K562 (cell line): ENCODE results near the gene TMEM108. TPM values are rescaled to one million over a fixed set of nuclear protein-coding genes. Genes with fewer than 3 reads are reported as not detected.

ENCODE experiments used
- ATAC-seq: fragments of 200-7000 bp; cut with Tn5 transposase; 3 replicates; pipeline ENCODE4 v1.9.1; 2020; ENCODE audit warnings: moderate library complexity
- BruUV-seq: library from RNA; stranded (reverse); fragments of 400-500 nt; replicated peaks from 2 replicates; lab custom pipeline; 2021; lab: Mats Ljungman, UMichigan
- CTCF ChIA-PET: fragments of 300-600 bp; formaldehyde crosslinking; extraction: SDS; loops from one replicate; lab custom pipeline; 2021; ENCODE audit warnings: low intra/inter-chr PET ratio; lab: Yijun Ruan, JAX
- POLR2A ChIA-PET: fragments of 300-600, 350-650 bp; sonication (Branson Sonifier 250); formaldehyde crosslinking; extraction: SDS; loops from one replicate; lab custom pipeline; 2021; ENCODE audit warnings: antibody characterized with exemption, inconsistent platforms; lab: Yijun Ruan, JAX
- DNase-seq, 4 experiments: peaks; one replicate each; pipeline versions ENCODE4 v3.0.0 to v3.0.0-alpha.2; 2011 to 2018; ENCODE audit warnings: low spot score in 3 of 4, mixed read lengths in 3 of 4; ENCODE audit errors: extremely low read depth in 1 of 4
- FAIRE-seq: peaks from 2 replicates; lab custom pipeline; 2011; peaks lifted over from hg19 to GRCh38; lab: Jason Lieb, UNC
- H2AFZ ChIP-seq: 2 replicates; pipeline ENCODE4 v1.6.0; 2011; ENCODE audit warnings: low read depth, low read length, control low read depth, inconsistent platforms
- H3K27ac ChIP-seq: fragments of 200-600 bp; 3 replicates; pipeline ENCODE4 v1.8.0; 2011; ENCODE audit warnings: low read depth, mild to moderate bottlenecking, control low read depth, inconsistent platforms, low read length, moderate library complexity, mixed read lengths; ENCODE audit errors: extremely low read depth
- H3K27me3 ChIP-seq, 2 experiments: fragments of 300-600 bp in 1 of 2; 2 replicates in 1 of 2; 3 replicates in 1 of 2; pipeline versions ENCODE4 v1.6.0 to v1.8.0; 2011; ENCODE audit warnings: inconsistent platforms in 2 of 2, low read length in 2 of 2, mild to moderate bottlenecking in 1 of 2, mixed read lengths in 1 of 2, moderate library complexity in 1 of 2; ENCODE audit not compliant: control insufficient read depth in 2 of 2, insufficient read depth in 2 of 2
- H3K36me3 ChIP-seq: fragments of 300-600 bp; 3 replicates; pipeline ENCODE4 v1.8.0; 2011; ENCODE audit warnings: mild to moderate bottlenecking, low read length, inconsistent platforms; ENCODE audit not compliant: control insufficient read depth, insufficient read depth
- H3K4me1 ChIP-seq, 2 experiments: fragments of 200-600 bp in 1 of 2; replicated peaks in 1 of 2; 2 replicates in 1 of 2; 3 replicates in 1 of 2; pipeline versions ENCODE4 v1.5.1 to v1.8.0; 2011; ENCODE audit warnings: inconsistent platforms in 2 of 2, low read length in 2 of 2, mild to moderate bottlenecking in 1 of 2, mixed read lengths in 1 of 2, moderate library complexity in 1 of 2; ENCODE audit not compliant: control insufficient read depth in 2 of 2, insufficient read depth in 2 of 2
- H3K4me2 ChIP-seq: 2 replicates; pipeline ENCODE4 v1.6.1; 2011; ENCODE audit warnings: low read length, control low read depth, inconsistent platforms, mixed read lengths; ENCODE audit not compliant: insufficient read depth
- H3K4me3 ChIP-seq: fragments of 200-600 bp; sonication (generic), shearing (Covaris generic); 2 replicates; pipeline ENCODE4 v1.5.1; 2016; ENCODE audit warnings: control low read depth, inconsistent platforms
- H3K79me2 ChIP-seq: fragments of 200-600 bp; 3 replicates; pipeline ENCODE4 v1.8.0; 2011; ENCODE audit warnings: low read length, inconsistent platforms; ENCODE audit not compliant: control insufficient read depth, insufficient read depth
- H3K9ac ChIP-seq, 2 experiments: 2 replicates each; pipeline versions ENCODE4 v1.6.0 to v1.6.1; 2011; ENCODE audit warnings: low read depth in 2 of 2, low read length in 2 of 2, control low read depth in 1 of 2, inconsistent platforms in 1 of 2, mild to moderate bottlenecking in 1 of 2, mixed read lengths in 1 of 2; ENCODE audit not compliant: insufficient read depth in 1 of 2
- H3K9me1 ChIP-seq: one replicate; pipeline ENCODE4 v1.6.0; 2011; ENCODE audit warnings: inconsistent platforms, mild to moderate bottlenecking, low read length, moderate library complexity; ENCODE audit not compliant: control insufficient read depth, insufficient read depth
- H3K9me3 ChIP-seq: replicated peaks from 2 replicates; pipeline ENCODE4 v1.5.1; 2011; ENCODE audit warnings: low read depth, low read length, inconsistent platforms; ENCODE audit not compliant: control insufficient read depth, insufficient read depth
- H4K20me1 ChIP-seq: replicated peaks from 2 replicates; pipeline ENCODE4 v1.6.1; 2011; ENCODE audit warnings: low read length, inconsistent platforms, mixed read lengths; ENCODE audit not compliant: control insufficient read depth, insufficient read depth
- ASH1L ChIP-seq: fragments of 450-650 bp; IDR thresholded peaks from 2 replicates; pipeline ENCODE4 v1.6.1; 2018; ENCODE audit warnings: borderline replicate concordance, mild to moderate bottlenecking, low read depth; ENCODE audit not compliant: partially characterized antibody
- CC2D1A ChIP-seq: fragments of 450-650 bp; IDR thresholded peaks from 2 replicates; pipeline ENCODE4 v1.6.1; 2017; ENCODE audit warnings: mild to moderate bottlenecking
- MAZ ChIP-seq, 2 experiments: fragments of 450-650 bp in 1 of 2; sonication (generic) in 1 of 2; formaldehyde crosslinking; IDR thresholded peaks in 1 of 2; conservative IDR thresholded peaks in 1 of 2; 2 replicates each; pipeline versions ENCODE4 v1.4.0 to v1.5.0; 2020; ENCODE audit warnings: mild to moderate bottlenecking in 1 of 2, missing genetic modification reagents in 1 of 2
- NR2C2 ChIP-seq, 2 experiments: fragments of 200-800 bp in 1 of 2; sonication (Bioruptor generic) in 1 of 2; sonication (generic) in 1 of 2; formaldehyde crosslinking in 1 of 2; IDR thresholded peaks; 2 replicates each; pipeline versions ENCODE4 v1.6.1 to v1.8.0; 2016 to 2022; ENCODE audit warnings: mild to moderate bottlenecking in 1 of 2, missing compliant biosample characterization in 1 of 2, missing genetic modification characterization in 1 of 2, missing genetic modification reagents in 1 of 2
- RAD51 ChIP-seq: fragments of 450-650 bp; IDR thresholded peaks from 2 replicates; pipeline ENCODE4 v1.7.1; 2016; ENCODE audit warnings: low read depth, mild to moderate bottlenecking, borderline replicate concordance
- SPI1 ChIP-seq: IDR thresholded peaks from 2 replicates; pipeline ENCODE4 v1.6.1; 2011; ENCODE audit warnings: low read depth, low read length, control low read depth, borderline replicate concordance
- XRCC3 ChIP-seq: fragments of 450-650 bp; IDR thresholded peaks from 2 replicates; pipeline ENCODE4 v1.6.1; 2017; ENCODE audit warnings: mild to moderate bottlenecking, moderate library complexity
- ZBTB5 ChIP-seq: fragments of 450-650 bp; IDR thresholded peaks from 2 replicates; pipeline ENCODE4 v1.6.1; 2017; ENCODE audit warnings: antibody characterized with exemption
- WGBS: fragments of 100-300 bp; shearing (Covaris generic); methylation state at CpG from one replicate; pipeline ENCODE4 v1.1.6; 2016; ENCODE audit warnings: low coverage, mixed read lengths; ENCODE audit not compliant: insufficient coverage; ENCODE audit errors: missing lambda C conversion rate; 5-methylcytosine and 5-hydroxymethylcytosine counted together
- in situ Hi-C: fragments of 300-500 bp; cut with MboI; formaldehyde crosslinking; loops from 4 replicates; pipeline ENCODE4 v1.15.0; 2018; ENCODE audit warnings: inconsistent platforms, mixed read lengths
- intact Hi-C: fragments of 100-400 bp; cut with micrococcal nuclease; formaldehyde crosslinking; loops from 2 replicates; pipeline ENCODE4 v1.14.2; 2022
- polyA plus RNA-seq, 8 experiments: library from polyadenylated mRNA; depleted of rRNA in 4 of 8; stranded (reverse) in 5 of 8; unstranded in 3 of 8; fragments of >200 nt; fragmentation: Nextera tagmentation in 2 of 8; fragmentation: Illumina TruSeq in 1 of 8; extraction: Ambion mirVana in 2 of 8; extraction: Trizol in 1 of 8; gene quantifications; 2 replicates each; pipeline versions ENCODE4 v1.2.1 to v1.2.3, GENCODE V29; 2011 to 2014; ENCODE audit warnings: inconsistent platforms in 1 of 8, missing spikeins in 1 of 8
- total RNA-seq, 7 experiments: library from RNA; depleted of rRNA in 6 of 7; stranded (reverse); fragments of >200 nt in 6 of 7; fragmentation: Illumina TruSeq in 2 of 7; extraction: Trizol in 2 of 7; gene quantifications; 2 replicates each; pipeline versions ENCODE4 v1.2.1 to v1.2.3, GENCODE V29; 2011 to 2021; ENCODE audit warnings: low replicate concordance in 1 of 7
- TF ChIP-seq, protein P1 (sequence below), 3 experiments: IDR thresholded peaks in 2 of 3; conservative IDR thresholded peaks in 1 of 3; 2 replicates each; pipeline ENCODE4 v1.5.1; 2011 to 2012; ENCODE audit warnings: low read length in 3 of 3, mild to moderate bottlenecking in 3 of 3, control low read depth in 2 of 3, improper control_type of control experiment in 1 of 3, inconsistent platforms in 1 of 3, low read depth in 1 of 3, mixed read lengths in 1 of 3, moderate library complexity in 1 of 3; ENCODE audit not compliant: insufficient read depth in 2 of 3
- TF ChIP-seq, protein P2 (sequence below): sonication (generic); formaldehyde crosslinking; IDR thresholded peaks from 2 replicates; pipeline ENCODE4 v1.8.0; 2022; ENCODE audit warnings: mild to moderate bottlenecking, missing genetic modification reagents

Gene TMEM108
- total and polyA plus RNA-seq, 9 of the 15 experiments (the other 6 are each of a cell fraction or from before 2014, with no cell fraction given), result 0.65 to 11.1 (median 3.4) TPM

GRCh38 chr3:133274477-133274876 is 236.3 kb downstream of the TMEM108 start:
- peak; percentile 55 for FAIRE-seq
- in situ Hi-C loops, result no loop called here
- Histone ChIP-seq H3K4me1 (no peaks in the 10 kb centered on the region), H3K27me3 (no peaks in the 10 kb centered on the region), H2AFZ (no peak overlapping the region), H3K9ac (no peak overlapping the region), H3K9me3 (no peaks in the 10 kb centered on the region), H3K36me3 (no peaks in the 10 kb centered on the region), H4K20me1 (no peaks in the 10 kb centered on the region), H3K4me3 (no peak overlapping the region), H3K27ac (no peak overlapping the region), H3K9me1 (no peaks in the 10 kb centered on the region), H3K4me2 (no peak overlapping the region), H3K79me2 (no peaks in the 10 kb centered on the region)
- no peak for ATAC-seq
- ChIA-PET POLR2A (no interaction called here), CTCF (no interaction called here)
- intact Hi-C loops, result loop anchor here (10.0 kb wide), 1 partner anchor 230 kb away; no protein-coding TSS in a partner anchor
- no peak for DNase-seq
- BruUV-seq, result no TSS peak
- no peak for TF ChIP-seq NR2C2 (CRISPR knock-in tag; IDR thresholded peaks at IDR 0.05)
- no peak for TF ChIP-seq NR2C2 (tag; IDR thresholded peaks at IDR 0.05)
- TF ChIP-seq, protein P1, sequence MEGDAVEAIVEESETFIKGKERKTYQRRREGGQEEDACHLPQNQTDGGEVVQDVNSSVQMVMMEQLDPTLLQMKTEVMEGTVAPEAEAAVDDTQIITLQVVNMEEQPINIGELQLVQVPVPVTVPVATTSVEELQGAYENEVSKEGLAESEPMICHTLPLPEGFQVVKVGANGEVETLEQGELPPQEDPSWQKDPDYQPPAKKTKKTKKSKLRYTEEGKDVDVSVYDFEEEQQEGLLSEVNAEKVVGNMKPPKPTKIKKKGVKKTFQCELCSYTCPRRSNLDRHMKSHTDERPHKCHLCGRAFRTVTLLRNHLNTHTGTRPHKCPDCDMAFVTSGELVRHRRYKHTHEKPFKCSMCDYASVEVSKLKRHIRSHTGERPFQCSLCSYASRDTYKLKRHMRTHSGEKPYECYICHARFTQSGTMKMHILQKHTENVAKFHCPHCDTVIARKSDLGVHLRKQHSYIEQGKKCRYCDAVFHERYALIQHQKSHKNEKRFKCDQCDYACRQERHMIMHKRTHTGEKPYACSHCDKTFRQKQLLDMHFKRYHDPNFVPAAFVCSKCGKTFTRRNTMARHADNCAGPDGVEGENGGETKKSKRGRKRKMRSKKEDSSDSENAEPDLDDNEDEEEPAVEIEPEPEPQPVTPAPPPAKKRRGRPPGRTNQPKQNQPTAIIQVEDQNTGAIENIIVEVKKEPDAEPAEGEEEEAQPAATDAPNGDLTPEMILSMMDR (IDR thresholded peaks at IDR 0.05 in 2 of 3, conservative IDR thresholded peaks at IDR 0.05 in 1 of 3; ENCODE audit: insufficient read depth in 2 of 3, low read depth in 1 of 3, low read length in 3 of 3), result peak in 2 of 3 experiments; percentile 19 to 21; a peak in 1 of 6 replicates

DNA sequence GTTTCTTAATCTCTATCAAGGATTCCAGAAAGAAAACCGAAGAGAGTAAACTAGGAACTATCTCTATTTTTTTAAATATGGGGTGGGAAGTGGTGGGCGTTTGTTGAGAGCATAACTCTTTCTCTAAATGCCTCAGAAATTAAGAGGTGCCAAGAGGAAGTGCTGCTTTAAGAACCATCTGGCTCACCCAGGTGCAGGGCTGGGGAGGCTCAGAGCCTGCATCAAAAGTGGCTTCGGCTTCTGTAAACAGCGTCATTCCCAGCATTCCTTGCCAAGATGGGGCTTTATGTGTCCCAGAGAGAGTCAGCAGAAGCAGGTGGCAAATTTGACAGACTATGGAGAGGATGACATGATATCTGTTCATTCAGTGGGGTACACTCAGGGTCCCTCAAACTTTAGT is 238.4 kb downstream of the TMEM108 start:
- H3K36me3 ChIP-seq, result no peaks in the 10 kb centered on the region
- in situ Hi-C loops, result no loop called here
- H3K4me3 ChIP-seq, result no peak overlapping the region
- H2AFZ ChIP-seq, result no peak overlapping the region
- no peak overlapping the region for H3K9ac ChIP-seq
- H3K9me1 ChIP-seq, result no peaks in the 10 kb centered on the region
- H4K20me1 ChIP-seq, result no peaks in the 10 kb centered on the region
- no peak for DNase-seq
- H3K27me3 ChIP-seq, result no peaks in the 10 kb centered on the region
- BruUV-seq, result no TSS peak
- no peaks in the 10 kb centered on the region for H3K9me3 ChIP-seq
- WGBS, result 34% methylated on average over 4 of the region's 4 CpGs
- POLR2A ChIA-PET, result no interaction called here
- no peak overlapping the region for H3K27ac ChIP-seq
- H3K4me2 ChIP-seq, result no peak overlapping the region
- no peak for ATAC-seq
- H3K79me2 ChIP-seq, result no peaks in the 10 kb centered on the region
- CTCF ChIA-PET, result no interaction called here
- no peak for FAIRE-seq
- no peaks in the 10 kb centered on the region for H3K4me1 ChIP-seq
- intact Hi-C loops, result loop anchor here (10.0 kb wide), 1 partner anchor 232 kb away; no protein-coding TSS in a partner anchor
- TF ChIP-seq, protein P2, sequence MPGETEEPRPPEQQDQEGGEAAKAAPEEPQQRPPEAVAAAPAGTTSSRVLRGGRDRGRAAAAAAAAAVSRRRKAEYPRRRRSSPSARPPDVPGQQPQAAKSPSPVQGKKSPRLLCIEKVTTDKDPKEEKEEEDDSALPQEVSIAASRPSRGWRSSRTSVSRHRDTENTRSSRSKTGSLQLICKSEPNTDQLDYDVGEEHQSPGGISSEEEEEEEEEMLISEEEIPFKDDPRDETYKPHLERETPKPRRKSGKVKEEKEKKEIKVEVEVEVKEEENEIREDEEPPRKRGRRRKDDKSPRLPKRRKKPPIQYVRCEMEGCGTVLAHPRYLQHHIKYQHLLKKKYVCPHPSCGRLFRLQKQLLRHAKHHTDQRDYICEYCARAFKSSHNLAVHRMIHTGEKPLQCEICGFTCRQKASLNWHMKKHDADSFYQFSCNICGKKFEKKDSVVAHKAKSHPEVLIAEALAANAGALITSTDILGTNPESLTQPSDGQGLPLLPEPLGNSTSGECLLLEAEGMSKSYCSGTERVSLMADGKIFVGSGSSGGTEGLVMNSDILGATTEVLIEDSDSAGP (CRISPR knock-in tag), result no peak
- TF ChIP-seq ZBTB5, result no peak
- no peak for TF ChIP-seq CC2D1A
- no peak for TF ChIP-seq RAD51
- no peak for TF ChIP-seq SPI1
- no peak for TF ChIP-seq MAZ (CRISPR knock-in tag; conservative IDR thresholded peaks at IDR 0.05 in 1 of 2, IDR thresholded peaks at IDR 0.05 in 1 of 2)
- no peak for TF ChIP-seq ASH1L
- TF ChIP-seq XRCC3, result no peak
